NCI-H128 (cell line): ENCODE data around the gene TARBP2.

Source experiments
- DNase-seq: peaks from one replicate; lab custom pipeline; 2025; ENCODE audit not compliant: unreplicated experiment; lab: John Stamatoyannopoulos, UW

TARBP2 gene

DNA sequence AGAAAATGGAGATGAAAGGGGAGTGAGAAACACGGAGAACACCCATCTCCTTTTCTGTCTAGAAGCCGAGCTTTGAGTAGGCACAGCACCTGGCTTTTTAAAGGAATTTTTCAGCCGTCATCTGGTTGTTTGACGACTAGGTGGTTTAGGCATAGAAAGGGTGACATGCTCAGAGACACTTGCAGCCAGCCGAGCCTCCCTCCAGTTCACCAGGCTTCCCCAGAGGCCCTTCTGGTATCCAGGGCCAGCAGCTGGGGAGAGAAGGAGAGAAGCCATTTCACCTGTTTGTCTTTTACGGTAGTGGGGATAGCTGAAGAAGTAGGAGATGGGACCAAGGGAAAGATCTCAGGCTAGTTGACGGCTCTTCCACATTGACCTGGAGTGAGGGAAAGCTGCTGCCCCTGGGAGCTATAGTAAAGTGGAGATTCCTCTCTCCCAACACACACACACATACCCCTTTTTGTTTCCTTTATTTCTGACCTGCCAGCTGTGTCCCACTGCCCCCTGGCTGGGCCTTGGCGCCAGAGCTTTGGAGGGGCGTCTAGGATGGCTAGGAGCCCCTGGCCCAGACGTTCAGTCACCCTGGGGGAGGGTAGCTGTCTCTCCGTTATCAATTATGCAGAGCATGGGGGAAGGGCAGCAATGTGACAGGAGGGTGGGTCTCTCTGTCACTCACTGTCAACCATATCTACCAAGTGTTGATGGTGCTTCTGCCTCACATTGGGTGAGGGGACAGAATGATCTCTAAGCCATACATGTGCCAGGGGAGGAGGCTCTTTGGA, 7.3 kb upstream of the TARBP2 start:
- no peak for DNase-seq

DNA sequence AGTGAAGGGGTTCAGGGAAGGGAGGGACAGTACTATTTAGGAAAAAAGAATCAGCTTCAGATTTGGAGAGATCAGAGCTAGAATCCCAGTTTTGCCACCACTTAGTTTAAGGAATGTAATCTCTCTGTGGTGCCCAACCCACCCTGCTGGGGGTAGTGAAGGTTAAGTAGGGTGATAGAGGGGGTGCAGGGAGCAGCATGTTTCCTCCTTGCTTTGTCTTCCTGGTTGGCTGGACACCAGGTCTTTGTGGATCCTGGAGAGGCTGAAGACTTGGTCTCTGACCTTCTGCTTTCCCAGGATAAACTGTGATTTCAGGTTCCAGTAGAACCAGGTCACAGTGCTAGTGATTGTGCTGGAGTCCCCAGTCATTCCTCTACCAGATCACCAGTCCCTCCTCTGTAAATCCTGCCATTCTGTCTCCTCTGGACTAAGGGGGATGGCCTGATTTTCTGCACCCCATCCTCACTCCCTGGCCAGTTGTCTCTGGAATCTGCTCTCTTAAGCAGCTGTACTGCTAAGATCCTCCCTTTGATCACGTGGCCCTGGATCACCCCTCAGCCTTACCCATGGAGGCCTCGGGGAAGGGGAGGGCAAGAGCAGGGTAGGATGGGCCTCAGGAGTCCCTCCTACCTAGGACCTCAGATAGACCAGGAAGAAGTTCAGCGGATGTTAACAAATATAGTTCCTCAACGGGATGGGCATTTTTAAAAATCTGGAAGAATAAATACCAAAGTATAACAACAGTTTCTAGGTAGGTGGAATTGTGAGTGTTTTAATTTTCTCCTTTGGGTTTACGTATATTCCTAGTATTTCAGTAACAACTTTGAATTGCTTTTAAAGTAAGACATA, 5.0 kb upstream of the TARBP2 start:
- DNase-seq, result no peak

DNA sequence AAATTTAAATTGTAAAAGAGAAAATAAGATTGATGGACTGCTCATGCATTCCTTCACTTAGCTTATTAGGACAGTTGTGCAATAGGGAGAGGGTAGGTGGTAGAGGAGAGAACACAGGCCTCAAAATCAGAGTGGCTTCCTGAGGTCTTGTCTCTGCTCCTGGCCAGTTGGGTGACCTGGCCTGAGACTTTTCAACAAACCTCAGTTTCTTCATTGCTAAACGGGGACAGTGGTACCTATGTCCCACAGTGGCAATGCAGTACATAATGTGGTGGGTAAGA, 4.4 kb upstream of the TARBP2 start:
- DNase-seq, result no peak

DNA sequence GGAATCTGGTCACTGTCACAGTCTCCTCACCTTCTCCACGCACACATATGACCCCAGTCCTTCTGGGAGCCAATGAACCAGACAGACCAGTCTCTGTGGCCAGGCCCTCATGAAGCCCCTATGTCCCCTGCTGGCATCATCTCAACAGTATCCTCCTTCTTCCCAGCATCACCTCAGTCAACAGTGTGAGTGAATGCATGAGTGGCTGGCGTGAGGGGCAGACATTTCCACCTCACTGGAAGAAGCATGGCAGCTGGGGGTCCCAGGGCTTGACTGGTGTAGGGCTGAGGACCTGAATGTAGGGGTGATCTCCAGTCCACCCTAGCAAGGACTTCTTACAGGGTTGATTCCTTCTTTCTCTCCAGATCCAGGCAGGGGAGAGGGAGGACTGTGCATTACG, 3.6 kb upstream of the TARBP2 start:
- DNase-seq, result no peak

DNA sequence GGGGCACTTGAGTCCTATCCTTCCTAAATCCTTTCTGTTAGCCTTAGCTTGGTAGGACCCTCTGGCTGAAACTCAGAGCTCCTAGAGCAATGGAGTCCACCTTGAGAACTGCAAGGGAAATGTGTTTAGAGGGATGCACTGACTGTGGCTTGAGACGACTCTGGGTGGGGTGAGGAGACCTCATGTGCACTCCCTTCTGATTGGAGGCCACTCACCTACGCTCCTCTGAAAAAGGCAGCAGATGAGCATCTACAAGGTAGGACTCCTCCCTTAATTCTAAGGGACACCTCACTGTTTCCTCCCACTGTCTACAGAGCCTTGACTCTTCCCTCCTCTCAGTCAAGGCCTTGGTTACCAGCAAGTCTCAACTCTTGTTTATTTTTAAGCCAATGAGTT, 2.9 kb upstream of the TARBP2 start:
- no peak for DNase-seq

DNA sequence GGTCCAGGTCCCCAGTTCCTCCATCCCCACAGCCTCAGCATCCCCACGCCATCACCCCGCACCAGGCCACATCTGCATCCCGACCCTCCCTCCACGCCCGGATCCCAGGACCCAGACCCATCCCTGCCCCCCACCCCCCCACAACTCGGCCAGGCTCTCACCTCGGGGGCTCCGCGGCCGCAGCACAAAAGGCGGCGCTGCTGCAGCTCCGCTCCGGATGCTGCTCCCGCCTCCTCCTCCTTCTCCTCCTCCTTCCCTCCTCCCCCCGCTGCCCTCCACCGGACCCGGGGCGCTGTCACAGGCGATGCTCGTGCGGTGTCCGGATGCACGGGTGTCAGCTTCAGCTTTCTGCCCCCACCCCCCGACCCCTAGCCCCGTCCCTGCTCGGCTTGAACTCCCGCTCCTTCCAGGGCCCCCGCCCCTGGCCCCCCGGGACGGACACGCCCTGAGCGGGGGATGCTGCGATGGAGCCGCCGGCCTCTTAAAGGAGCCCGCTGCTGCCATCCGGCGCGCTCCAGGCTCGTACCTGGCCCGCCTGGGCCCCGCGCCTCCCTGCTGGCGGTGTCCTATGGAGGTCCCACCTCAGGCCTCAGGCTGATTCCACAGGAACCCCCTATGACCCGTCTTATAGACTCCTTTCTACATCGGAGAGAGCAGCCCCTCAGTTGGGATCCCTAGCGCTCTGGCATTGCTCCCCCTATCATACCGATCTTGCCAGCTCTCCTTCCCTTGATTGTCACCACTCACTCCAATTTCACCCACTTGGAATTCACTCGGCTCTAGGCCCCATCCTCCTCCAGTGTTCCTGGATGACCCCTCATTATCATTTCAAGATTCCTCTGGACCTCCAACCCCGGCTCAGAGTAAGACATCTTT, 1.6 kb upstream of the TARBP2 start, which contains the start of gene MAP3K12:
Gene MAP3K12, minus strand, starts transcription at position 193 of the 876 bp plus-strand sequence. CDS start 12,067 bp downstream, outside the sequence.
- DNase-seq, result no peak

DNA sequence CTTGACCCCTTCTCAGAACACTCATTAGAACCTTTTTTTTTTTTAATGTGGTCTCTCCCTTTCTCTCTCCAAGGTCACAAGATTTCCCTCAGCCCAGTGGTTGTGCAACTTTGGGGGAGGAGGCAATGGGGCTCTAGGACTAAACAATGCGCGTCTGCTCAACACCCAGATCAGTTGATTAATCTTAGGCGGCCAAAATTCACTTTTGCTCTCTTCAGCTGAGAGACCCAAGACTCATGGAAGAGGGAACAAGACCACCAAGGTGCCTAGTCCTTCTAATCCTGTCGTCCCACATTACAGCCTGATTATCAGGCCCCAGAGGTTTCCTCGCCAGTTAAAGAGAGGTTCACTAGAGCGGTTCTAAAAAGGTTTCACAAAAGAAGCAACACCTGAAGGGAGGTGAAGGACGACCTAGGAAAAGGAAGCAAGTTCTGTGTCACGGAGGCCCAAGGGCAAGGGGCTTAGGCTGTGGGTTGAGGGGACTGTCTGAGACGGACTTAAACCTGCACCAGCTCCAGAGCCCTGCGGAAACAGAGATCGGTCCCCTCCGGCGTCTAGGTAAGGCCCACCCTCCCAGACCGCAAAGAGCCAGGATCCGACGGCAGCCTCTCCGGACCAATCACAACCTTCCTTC, 824 bp upstream of the TARBP2 start:
- DNase-seq, result no peak

DNA sequence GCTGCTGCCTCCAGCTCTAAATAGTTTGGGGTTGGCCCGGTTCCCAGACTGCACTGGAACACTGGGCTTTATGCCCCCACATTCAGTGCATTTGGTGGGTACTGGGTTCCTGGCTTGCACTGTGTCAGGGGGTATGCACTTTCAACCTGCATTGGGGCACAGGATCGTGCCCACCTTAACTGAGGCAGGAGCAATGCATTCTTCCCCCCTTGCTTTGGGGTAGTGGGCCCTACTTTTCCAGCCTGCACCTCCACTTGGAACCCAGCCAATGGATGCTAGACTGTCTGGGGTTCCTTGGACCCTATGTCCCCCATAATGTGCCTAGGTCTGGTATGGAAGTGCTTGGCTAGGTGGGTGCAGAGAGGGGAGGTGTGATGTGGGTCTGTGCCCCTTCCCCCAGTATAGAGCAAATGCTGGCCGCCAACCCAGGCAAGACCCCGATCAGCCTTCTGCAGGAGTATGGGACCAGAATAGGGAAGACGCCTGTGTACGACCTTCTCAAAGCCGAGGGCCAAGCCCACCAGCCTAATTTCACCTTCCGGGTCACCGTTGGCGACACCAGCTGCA, 615 bp downstream of the TARBP2 start:
- DNase-seq, result no peak

DNA sequence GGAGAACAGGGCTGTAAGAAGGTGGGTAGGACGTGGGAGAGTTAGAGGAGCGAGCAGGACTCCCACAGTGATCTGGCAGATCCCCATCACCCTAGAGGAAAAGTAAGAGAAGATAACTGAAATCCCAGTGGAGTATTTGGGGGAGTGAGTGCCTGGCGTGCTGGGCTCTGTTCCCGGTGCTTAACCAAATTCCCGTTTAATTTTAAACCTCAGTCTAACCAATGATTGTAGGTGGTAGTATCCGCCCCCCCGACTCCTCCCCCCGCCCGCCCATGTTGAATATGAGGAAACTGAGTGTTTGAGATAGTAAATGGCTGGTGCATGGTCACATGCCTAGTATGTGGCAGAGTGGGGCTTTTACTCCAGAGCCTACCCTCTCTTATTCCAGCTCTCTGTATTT, 1.2 kb downstream of the TARBP2 start:
- DNase-seq, result no peak

DNA sequence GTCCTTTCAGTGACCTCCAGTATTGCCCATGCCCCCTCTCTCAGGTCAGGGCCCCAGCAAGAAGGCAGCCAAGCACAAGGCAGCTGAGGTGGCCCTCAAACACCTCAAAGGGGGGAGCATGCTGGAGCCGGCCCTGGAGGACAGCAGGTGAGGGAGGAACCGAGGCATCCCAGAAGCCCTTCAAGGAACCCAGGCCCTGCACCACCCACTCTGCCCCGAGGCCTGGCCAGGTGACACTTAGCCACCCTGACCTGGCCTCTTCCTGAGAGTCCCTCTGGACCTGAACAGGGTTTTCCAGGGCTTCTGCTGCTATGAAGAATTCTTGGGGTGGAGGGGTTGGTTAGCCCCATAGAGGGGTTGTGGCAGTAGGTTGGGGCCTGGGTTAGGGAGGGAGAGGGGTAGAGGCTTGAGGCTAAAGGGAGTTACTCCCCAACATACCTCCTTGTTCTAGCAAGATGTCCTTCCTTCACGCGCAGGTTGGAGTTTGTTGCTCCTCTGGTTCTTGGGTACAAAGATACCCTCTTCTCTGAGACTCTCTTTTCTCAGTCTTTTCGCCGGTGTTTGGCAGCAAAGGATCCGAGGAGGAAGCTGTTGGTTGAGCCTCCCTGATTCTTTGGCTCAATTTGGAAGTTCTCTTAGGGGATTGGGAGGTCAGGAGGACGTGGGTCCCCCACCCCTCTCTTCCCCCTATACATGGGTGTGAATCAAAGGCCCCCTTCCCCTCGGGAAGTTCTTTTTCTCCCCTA, 2.1 kb downstream of the TARBP2 start:
- DNase-seq, result no peak

DNA sequence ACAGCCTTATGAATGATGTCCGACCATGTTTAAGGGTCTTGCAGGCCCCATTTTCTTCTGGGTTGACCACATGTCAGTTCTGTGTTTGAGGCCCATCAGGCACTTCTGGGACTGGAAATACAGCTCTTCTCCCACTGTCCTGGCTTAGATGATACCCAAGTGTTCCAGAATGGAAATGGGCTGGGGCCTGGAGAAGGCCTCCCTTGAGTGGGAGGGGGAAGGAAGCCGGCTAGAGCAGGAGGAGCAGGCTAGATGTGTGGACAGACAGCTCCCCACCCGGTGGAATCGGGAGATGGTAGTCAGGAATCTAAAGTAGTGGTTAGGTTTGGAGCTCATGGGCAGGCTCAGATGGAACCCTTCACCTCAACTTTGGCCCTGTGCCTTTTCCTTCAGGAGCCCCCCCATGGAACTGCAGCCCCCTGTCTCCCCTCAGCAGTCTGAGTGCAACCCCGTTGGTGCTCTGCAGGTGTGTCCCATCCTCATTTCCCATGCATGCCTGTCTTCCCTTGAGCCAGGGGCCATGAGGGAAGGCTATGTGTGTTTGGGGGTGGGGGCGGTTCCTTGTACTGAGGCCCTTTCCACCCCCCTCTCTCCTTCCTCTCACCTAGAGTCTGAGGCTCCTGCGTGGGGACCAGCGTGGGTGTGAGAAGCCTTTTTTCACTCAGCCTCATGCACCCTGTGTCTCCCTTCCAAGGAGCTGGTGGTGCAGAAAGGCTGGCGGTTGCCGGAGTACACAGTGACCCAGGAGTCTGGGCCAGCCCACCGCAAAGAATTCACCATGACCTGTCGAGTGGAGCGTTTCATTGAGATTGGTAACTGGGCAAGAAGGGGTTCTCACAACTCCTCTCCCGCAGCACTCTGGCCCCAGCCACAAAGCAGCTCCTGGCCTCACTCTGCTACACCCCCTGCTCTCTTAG, 3.2 kb downstream of the TARBP2 start:
- DNase-seq, result no peak

DNA sequence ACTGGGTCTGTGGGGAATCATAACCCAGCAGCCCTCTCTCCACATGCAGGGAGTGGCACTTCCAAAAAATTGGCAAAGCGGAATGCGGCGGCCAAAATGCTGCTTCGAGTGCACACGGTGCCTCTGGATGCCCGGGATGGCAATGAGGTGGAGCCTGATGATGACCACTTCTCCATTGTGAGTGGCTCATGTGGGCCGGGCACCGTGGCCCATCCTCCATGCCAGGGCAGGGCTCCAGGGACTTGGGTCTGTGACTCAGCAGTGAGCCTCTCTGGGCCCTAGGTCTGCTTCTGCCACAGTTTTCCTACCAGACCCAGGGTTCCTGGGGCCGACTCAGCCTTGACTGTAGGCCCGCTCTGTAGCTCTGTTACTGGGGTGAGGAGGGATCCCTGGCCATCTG, 4.0 kb downstream of the TARBP2 start:
- no peak for DNase-seq

DNA sequence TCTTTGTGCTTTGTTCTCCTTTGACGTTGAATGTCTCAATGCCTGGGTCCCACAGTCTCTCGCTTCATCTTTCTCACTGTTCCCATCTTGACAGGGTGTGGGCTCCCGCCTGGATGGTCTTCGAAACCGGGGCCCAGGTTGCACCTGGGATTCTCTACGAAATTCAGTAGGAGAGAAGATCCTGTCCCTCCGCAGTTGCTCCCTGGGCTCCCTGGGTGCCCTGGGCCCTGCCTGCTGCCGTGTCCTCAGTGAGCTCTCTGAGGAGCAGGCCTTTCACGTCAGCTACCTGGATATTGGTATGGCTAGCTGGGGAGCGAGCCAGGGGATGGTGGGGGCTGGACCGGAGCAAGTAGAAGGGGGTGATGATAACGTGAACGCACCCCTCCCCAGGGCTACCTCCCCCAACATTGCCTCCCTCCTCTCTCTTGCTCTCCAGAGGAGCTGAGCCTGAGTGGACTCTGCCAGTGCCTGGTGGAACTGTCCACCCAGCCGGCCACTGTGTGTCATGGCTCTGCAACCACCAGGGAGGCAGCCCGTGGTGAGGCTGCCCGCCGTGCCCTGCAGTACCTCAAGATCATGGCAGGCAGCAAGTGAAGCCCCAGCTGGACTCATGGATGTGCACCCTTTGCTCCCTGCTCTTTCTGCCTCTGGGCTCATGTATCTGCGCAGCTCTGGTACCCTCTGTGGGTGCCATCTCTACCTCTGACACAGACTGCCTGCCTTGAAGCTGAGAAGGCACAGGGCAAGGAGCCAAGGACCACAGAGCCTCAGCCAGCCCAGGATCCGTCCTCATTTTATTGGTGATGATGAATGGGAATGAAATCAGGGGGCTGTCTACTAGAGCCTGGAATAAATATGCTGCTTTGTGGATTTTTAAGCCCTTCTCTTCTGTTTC, 4.7 kb downstream of the TARBP2 start:
- no peak for DNase-seq

DNA sequence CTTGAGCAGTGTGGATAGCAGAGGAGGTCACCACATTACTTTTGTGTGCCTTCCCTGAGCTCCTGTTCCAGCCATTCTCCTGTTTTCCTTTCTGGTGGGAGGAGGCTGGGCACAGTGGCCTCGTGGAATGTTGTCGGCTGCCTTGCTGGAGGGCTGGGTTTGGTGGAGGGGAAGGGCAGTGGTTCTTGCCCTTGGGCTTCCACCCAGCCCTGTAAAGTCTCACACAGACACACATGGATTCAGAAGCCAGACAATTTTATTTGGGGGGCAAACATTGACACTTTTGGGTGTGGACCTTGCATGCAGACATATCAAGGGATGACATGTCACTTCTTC, 5.3 kb downstream of the TARBP2 start:
- no peak for DNase-seq

DNA sequence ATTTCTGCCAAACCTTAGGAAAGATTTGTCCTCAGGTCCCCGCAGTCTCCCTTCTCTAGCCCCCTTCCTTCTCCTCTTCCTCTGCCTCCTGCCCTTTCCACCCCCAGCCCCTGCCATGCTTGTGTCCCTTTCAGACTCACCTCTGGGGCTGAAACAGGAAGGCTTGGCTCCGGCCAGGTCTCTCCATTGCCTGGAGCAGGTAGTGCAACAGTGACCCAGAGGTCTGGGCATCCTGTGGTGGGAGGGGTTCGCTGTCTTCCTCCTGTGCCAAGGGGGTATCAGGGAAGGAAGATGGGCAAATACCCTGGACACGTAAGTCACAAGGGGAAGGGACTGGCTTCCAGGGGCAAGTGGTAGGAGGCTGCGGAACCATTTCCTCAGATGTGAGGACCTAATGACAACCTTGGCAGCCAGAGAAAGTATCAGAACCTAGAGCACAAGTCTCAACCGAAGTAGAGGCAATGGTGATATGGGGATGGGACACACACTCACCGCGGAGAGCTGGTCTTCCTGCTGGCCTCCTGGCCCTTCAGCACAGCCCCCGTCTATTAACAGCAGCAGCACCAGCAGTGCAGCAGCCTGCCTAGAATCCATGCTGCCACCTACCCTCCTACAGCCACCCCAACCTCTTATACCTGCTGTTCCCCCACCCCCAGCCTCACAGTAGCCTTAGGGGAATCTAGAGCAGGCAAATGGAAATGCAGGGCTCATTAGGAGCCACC, 6.0 kb downstream of the TARBP2 start, which contains the start of gene NPFF:
Gene NPFF, minus strand, starts transcription at position 604 of the 722 bp plus-strand sequence. Its CDS starts 10 bp downstream, at position 594.
- DNase-seq, result no peak

DNA sequence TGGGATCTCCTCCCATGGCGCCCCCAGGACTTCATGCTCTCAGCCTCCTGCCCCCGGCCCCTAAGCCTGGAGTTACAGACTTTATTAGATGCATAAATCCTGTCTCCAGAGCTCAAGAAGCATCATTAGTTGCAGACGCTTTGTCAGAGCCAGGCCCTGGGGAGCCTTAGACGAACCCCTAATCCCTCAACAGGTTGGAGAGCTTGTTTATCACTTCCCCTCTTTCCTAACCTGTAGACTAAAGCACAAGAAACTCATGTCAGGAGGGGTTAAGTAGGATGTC, 6.5 kb downstream of the TARBP2 start:
- no peak for DNase-seq

DNA sequence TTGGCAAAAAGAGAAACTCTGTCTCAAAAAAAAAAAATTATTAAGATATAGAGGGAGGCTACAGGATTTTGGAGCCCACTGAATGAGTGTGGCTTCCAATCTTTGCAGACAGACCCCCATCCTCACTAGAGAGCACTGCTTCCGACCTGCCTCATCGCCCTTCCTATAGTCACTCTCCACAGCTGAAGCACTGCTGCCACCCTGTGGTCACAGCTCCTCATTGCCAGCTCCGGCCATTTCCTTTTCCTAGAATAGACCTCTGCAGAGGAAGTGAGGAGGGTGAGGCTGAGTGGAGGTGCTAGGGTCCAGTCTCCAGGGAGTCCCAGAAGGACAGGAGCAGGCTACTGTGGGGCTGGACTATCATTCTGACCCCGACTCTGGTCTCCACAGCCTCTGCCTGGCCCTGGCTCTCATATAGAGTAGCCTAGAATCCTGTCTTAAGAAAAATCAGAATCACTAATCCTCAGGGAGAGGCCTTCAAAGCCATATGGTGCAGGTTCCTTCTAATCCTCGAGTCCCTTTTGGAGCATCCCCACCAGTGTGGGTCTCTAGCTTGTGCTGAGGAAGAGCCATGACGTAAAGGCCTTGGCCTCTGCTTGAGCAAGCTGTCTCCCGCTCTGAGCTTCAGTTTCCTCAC, 7.6 kb downstream of the TARBP2 start:
- peak; percentile 73 for DNase-seq
